GM21717 (cell line): Measurements from ENCODE around the gene HCRTR2.
"Not testable (repeated sequence)": the region's sequence is repeated elsewhere in the genome, so short reads cannot be mapped to it uniquely, and the experiment has no call there.

Experiments
- ATAC-seq: cut with Tn5 transposase; IDR thresholded peaks from one replicate; pipeline ENCODE4 v1.9.1; 2021; ENCODE audit warnings: mild to moderate bottlenecking, moderate library complexity; ENCODE audit not compliant: unreplicated experiment

Gene HCRTR2

DNA sequence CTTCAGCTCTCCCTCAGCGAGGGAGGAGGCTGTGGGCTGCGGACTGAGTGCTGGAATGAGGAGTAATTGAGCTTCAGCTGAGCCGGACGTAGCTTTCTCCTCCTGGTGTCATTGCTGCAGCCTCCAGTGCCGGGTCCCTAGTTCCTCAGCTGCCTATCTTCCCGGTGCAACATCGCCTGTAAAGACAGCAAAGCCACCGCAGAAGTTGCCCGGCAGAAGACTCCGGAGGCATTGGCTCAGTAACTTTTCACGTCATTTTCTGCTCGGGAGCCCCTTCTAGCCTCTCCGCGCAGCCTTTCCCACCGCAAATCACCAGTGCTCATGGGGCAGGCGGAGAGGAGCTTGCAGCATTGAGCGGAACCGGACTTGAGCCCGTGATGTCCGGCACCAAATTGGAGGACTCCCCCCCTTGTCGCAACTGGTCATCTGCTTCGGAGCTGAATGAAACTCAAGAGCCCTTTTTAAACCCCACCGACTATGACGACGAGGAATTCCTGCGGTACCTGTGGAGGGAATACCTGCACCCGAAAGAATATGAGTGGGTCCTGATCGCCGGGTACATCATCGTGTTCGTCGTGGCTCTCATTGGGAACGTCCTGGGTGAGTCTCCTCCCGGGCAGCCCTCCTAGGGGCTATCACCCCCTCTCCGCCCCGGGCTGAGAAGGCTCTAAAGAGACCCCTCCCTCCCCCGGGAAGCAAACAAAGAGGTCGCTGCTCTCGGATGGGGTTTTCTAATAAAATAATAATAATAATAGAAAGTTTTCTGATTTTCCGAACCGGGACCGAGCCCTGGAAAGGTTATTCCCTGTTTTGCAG is at the start of gene HCRTR2:
HCRTR2 (plus strand) TSS at position 305 of the 816 bp plus-strand sequence; CDS start at position 378, 73 bp downstream.
- ATAC-seq = no peak

DNA sequence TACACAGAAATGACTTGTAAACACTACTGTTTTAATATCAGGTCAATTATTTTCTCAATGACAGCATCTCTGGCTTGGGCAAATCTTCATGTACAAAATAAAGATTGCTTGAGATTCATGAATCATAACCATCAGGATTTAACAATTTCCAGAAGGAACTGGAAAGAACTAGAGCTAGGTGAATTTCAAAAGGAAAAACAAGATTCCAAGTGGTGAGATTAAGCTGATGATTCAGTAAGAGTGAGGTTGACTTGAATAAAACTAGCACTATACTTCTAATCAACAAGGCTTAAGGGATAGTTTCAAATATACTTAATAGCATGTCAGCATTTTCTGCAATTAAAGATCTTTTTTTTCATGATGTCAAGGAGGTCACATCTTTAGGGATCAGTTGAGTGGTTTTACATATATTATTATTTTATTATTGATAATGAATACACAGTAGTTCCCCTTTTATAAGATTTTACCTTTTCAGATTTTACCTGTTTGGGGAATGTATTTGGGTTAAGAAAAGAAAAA is 43.5 kb upstream of the HCRTR2 start:
- no peak for ATAC-seq

DNA sequence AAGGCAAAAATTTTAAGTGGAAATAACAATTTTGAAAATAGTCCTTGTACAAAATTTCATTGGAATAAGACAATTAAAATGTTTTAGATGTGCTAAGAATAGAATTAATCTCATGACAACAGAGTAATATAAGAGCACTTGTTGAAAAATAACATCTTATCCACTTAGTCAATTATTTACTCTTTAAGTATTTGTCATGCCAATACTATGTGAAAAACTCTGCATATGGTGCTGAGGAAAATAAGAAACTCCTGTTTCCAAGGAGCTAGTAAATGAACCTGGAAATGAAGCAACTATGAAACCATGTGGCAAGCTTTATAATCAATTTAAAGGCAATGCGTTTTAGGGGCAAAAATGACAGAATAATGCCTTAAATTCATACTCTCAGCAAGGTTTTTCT is 42.7 kb upstream of the HCRTR2 start:
- no peak for ATAC-seq

DNA sequence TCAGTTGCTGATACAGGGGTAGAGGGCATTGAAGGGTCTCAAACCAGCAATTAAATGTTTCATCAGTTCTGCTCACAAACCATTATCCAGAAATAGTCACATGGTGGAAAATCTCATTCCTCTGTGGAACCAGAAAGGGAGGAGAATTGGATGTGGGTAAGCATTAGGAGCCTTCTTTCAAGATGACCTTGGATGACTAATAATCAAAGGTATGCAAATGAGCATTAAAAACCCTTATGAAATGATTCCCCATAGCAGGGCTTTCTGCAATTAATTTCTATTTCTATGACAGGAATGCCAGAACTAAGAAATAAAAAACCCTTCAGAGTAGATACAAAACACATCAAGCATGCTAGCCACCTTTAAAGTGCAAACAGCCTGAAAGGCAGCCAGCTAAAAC is 37.4 kb upstream of the HCRTR2 start:
- ATAC-seq = no peak

DNA sequence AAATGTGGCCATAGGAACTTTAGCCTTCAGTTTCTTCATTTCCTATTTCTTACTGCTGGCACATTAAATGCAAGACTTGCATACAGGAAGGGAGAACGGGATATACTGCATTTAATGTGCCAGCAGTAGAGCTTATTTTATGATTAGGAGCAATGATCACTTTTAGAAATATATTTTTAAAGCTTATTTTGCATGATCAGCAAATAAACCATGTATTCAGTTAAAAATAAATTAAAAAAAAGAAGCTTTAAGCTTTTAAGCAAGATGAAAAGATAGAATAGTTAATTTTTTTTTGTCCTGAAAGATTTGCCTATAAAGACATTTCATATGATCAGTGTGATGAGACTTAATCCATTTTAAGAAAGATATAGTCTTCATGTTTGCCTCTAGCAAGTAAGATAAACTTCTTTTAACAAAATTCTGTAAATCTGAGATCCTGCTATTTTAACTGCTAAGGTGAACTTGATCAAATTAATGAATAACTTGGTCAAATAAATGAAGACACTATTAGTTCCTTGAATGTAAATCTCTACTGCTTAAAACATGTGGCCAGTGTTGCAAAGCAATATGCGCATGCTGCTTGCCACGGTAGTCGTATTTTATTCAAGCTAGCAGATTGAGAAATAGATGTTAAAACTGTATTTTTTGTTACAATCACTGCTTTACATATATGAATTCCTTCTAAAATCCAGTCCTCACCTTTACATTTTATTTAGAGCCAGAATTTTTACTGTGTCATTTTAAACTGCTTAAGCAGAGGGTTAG is 36.2 kb upstream of the HCRTR2 start:
- ATAC-seq = no peak

DNA sequence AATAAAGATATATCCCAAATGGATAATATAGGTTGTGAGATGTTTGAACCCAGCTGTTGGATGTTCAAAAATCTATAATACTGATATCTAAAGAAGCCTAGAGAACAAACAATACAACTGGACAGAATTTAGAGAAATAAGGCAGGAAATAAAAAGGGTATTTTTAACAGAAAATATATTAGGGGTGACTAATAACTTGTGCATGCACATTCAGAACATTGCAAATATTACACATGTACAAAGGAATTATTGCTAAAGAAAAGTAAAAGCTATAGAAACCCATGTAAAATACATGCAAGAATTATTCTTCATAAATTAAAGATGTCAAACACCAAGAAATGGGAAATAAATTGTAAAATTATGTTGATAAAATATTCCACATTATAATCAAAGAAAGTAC is 32.7 kb upstream of the HCRTR2 start:
- ATAC-seq = no peak

DNA sequence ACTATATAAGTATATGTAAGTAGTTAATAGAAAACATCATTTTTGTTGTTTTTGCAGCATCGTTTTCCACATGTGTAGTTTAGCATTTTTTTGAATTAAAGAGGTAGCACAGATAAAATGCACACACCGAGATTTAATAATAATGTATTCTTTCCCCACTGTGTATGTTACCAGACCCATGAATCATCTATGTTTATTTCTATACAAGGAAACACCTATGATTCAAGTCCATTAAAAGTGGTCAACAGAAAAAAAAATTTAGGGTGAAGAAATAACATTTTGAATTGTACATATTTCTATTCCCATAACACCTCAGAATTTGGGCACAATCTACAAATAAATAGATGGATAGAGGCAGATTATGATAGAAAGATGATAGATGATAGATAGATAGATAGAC is 31.7 kb upstream of the HCRTR2 start:
- no peak for ATAC-seq

DNA sequence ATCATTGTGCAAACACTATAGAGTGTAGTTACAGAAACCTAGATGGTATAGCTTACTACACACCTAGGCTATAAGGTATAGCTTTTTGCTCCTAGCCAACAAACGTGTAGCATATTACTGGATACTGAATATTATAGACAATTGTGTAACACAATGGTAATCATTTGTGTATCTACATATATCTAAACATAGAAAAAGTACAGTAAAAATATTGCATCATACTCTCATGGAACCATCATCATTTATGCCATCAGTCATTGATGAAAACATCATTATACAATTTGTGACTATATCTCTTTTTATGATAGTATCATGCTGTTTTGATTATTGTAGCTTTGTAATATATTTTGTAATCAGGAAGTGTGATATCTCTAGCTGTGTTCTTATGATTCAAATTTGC is 21.0 kb upstream of the HCRTR2 start:
- no peak for ATAC-seq

DNA sequence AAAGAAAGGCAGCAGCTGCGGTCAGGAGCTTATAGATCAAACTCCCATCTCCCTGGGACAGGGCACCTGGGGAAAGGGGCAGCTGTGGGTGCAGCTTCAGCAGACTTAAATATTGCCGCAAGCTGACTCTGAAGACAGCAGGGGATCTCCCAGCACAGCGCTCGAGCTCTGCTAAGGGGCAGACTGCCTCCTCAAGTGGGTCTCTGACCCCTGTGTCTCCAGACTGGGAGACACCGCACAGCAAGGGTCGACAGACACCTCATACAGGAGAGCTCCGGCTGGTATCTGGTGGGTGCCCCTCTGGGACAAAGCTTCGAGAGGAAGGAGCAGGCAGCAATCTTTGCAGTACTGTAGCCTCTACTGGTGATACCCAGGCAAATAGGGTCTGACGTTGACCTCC is 15.5 kb upstream of the HCRTR2 start:
- ATAC-seq = not testable (repeated sequence)

DNA sequence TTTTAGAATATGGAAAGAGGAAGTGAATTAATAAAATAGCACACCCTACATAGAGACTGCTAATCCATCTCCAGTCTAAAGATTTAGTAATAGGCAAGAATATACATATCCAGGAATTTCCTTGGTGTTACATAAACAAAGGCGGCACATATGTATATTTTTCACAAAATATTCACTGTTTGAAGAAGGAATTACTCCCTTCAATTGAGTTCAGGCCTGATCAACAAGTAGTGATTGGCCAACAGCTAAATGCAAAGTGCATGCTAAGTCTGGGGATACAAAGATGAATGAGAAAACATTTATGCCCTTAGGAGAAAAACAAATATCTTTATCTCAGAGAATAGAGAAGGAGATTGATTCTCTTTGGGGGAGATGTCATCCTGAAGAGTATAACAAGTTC is 6.5 kb upstream of the HCRTR2 start:
- ATAC-seq = no peak

DNA sequence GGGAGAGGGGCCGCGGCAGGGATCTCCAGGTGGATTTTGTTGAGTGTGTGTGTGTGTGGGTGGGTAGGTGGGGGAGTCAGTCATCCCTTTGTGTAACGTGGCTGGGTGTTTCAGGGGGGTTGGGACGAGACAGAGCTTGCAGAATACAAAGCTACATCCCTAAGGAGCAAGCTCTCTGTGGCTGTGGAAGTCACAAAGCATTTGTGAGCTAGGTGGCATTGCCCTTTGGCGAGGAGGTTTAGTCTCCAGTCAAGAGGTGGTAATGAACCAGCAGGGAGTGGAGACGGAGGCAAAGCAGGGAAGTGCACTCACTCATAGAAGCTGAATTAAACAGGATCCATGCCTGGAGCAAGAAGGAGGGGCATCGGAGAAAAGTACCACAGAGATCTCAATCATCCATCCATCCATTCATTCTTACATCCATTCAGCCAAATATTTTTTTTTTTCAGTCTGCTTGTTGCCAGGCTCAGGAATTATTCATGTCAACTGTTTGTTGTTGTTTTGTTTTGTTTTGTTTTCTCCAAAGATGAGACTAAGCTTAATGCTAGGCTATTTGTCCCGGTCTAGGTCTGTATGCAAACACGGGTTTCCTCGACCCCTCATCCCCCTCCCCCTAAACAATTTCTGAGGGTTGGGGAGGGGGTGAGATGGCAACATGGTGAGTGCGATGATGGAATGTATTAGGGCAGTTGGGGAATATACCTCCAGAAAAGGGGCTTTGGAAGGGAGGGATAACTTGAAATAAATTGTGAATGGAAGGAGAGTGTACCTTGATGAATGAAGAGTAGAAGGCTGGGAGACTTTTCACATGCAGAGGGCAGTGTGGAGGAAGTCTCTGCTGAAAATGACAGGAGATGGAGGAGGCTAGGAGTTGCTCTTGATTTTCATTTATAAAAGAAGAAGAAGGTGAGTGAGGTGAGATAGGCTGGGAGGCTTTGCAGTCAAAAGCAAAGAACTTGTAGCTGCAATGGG is 1.0 kb downstream of the HCRTR2 start:
- no peak for ATAC-seq

DNA sequence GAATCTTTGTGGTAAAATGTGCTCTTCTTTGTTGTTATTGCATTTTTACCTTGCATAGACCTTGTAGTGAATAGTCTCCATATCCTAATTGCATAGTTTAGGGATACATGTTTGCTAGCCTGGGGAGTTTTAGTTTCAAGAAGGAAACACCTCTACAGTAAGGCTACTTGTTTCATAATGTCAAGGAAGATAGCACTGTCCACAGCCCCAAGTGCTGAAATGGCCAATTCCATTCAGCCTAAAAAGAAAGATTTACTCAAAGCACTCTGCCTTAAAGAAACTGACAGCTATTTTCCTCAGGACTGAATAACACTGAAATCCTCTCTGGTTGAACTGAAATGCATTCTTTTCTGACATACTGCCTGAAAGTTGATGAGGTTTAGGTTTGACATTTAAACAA is 2.6 kb downstream of the HCRTR2 start:
- ATAC-seq = no peak

DNA sequence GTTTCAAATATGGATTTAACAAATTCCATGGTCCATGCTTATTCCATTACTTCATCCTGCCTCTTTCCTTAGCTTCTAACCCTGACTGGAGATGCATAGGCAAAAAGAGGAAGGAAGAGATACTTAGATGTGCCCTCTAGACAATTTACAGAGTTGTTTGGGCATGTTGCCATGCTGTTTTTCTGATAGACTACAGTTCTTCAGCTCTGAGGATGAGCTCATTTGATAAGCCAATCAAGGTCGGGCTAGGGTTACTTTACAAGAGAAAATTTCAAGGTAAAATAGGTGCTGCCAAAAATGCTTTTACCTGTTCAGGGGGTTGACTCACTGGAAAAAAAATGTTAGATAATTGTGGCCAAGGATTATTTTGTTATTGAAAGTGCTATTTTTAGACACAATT is 5.9 kb downstream of the HCRTR2 start:
- ATAC-seq = no peak

DNA sequence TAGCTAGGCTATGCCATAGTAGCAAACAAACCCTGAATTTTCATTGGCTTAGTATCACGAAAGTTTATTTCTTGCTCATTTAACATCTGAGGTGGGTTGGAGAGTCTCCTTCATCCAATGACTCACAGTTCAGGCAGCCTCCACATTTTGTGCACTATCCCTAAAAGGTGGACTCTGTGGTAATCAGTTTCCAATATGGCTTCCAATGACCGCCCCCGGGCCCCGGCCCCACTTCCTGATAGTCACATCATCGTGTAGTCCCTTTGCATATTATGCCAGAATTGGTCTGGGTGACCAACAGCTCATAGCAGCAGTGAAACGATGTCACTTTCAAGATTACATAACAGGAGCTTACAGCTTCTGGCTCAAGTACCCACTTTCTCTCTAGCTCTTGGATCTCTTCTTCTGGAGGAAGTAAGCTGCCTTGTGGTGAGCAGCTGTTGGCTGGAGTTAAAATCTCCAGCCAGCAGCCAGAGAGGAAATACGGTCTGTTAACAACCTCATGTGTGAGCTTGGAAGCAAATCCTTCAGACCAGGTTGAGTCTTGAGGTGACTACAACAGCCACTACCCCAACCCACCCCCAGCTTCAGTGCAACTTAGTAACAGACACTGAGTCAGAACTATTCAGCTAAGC is 7.8 kb downstream of the HCRTR2 start:
- ATAC-seq = no peak

DNA sequence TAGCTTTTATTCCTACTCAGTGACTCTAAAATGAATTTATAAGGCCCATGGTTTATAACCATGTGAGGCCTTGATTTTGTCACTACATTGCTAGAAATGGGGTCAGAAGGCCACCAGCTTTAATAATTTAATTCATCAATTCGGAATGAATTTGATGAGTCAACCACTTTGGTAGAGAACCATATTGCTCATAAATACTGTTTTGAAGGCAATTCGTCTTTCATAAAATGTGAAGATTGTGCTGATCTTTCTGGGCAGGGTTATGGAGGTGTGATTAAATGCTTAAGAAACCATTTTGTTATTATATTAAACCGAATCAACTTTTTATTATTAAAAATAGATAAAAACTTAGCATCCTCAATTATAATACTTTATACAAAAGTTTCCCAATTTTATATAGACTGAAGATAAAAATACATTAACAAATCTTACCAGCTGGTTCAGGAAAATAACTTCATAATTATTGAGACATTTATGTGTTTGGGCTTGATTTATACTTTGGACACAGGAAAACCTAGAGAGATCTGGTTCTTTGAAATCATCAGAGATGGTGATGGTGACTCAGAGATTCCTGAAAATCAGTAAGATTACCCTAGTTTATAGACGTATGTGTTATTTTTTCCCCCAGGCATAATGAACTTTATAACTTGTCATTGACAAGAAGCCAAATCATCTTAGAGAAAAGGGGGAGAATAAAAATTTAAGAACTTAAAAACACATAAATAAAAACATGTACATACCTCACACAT is 10.6 kb downstream of the HCRTR2 start:
- ATAC-seq = no peak

DNA sequence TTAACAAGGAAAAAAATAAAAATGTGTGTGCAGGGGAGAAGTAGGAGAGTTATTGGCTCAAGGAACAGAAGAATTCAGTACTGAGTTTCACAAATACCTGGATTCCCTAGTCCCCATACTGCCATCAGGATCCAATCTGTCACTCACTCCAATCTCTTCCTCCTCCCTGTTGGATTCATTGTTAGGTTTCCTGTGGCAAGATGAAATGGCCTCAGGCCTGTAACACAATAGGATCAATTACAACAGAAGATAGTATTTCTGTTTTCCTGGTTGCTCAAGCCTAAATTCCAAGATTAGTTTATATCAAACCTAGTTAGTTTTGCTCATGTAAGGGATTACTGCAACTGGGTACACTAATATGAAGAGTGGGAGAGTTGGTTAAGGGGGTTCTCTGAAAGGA is 24.4 kb downstream of the HCRTR2 start:
- ATAC-seq = no peak

DNA sequence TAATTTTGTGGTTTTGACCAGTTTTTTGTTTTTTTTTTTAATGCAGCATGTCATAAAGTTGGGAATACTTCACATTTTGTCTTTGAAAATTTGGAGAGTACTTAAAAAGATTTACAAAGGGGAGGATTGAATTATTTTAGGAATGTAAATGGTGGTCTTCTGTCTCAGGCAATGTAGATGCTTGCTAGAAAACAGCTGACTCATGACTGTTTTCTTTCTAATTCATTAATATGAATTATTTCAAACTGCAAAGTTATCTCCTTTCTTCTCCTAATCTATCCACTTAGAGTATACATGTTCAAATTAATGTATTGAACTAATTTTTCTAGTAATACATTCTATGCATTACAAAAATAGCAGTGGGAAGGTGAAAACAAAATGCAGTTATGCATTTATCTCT is 24.9 kb downstream of the HCRTR2 start:
- ATAC-seq = no peak

DNA sequence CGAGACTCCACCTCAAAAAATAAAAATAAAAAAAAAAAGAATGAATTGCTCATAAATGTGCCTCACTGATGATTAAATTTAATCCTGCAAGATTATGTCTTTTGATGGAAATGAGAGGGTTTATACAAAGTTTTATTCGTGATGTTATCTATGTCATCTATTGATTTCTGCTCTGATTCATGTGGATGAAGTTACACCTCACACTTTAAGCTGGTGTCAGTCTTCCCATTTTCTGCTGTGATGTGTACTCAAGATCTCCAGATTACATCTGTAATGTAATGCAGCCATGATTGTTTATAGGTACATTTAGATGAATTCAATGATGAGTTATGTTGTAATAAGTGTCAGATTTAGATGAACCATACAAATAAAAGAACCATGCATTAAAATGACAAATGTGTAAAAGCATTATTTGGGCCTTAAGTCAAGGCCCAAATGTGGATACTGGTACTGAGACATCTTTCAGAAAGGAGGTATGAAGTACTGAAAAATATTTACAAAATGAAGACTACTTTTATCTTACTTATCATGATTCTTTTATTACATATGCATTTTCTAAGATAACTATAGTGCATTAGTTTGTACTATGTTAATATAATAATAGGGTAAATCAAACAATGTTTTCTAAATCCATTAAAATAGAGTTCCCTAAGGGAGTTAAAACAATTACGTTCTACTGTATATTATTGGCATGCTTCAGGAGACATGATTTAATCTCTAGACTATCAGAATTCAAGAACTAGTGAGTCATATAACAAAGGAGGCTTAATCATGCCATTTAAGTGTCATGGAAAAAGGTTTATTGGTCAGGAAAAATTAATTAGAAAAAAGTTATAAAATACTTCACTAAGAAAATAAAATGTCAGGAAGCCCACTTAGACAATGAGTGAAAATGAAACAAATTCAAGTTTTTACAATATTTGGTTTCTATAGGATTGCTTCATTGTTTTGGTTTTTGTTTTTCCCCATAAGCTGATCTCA is 34.5 kb downstream of the HCRTR2 start:
- no peak for ATAC-seq

DNA sequence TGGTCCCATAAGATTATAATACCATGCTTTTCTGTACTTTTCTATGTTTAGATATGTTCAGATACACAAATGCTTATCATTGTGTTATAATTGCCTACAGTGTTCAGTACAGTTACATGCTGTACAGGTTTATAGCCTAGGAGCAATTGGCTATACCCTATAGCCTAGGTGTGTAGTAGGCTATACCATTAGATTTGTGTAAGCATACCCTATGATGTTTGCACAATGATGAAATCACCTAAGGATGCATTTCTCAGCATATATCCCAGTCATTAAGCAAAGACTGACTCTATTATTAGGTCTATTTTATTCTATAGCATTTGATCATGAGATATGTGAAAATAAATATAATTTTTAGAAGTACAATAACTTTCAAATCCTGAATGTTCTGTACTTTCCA is 36.6 kb downstream of the HCRTR2 start:
- no peak for ATAC-seq
